HG03045 (cell line): Measurements from ENCODE around the gene TRPT1.

Experiments
- ATAC-seq: cut with Tn5 transposase; IDR thresholded peaks from one replicate; pipeline ENCODE4 v1.9.1; 2021; ENCODE audit warnings: mild to moderate bottlenecking, moderate library complexity; ENCODE audit not compliant: unreplicated experiment

The TRPT1 gene

GRCh38 chr11:64210301-64211020, 15.5 kb downstream of the TRPT1 start:
- ATAC-seq, result no peak

DNA sequence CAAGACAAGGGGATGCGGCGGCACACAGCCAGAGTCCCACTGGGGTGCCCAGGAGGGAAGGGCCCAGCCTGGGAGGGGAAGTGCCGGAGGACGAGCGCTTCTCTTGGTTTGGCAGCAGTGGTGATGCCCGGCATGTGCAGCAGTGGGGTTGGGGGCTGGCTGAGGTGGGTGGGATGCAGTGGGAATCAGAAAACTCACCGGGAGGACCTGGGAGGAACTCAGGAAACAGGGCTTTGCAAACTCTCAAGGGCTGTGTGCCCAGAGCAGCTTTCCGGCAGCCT, 16.5 kb downstream of the TRPT1 start:
- ATAC-seq, result no peak

GRCh38 chr11:64208796-64209562, 17.0 kb downstream of the TRPT1 start:
- ATAC-seq, result no peak

DNA sequence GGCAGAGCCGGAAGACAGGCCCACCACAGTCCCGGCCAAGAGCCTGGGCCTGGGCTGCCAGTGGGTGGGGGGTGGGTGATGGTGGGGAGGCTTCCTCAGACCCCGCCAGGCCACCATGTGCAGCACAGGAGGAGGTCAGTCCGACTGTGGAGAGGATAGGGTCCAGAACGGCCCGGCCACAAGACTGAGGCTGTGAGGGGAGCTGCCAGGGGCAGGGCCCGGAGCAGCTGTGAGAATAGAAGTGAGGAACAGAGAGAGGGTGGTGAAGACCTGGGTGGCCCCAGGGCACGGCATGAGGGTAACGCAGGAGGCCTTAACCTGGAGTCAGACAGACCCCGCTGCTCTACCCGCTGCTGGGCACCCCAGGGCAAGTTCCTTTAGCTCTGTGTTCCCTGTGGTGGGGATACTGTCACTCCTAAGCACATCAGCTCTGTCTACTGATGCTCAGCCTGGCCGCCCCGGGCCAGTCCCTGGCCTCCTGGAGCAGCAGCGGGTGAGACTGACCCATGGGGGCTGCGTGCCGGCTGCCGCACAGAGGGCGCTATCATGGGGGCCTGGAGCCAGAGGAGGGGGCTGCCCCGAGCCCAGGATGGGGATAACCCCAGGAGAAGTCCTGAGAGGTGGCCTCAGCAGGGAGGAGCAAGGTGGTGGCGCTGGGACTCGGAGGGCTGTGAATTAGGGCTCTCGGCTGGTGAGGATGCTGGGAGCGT, 17.7 kb downstream of the TRPT1 start:
- no peak for ATAC-seq

DNA sequence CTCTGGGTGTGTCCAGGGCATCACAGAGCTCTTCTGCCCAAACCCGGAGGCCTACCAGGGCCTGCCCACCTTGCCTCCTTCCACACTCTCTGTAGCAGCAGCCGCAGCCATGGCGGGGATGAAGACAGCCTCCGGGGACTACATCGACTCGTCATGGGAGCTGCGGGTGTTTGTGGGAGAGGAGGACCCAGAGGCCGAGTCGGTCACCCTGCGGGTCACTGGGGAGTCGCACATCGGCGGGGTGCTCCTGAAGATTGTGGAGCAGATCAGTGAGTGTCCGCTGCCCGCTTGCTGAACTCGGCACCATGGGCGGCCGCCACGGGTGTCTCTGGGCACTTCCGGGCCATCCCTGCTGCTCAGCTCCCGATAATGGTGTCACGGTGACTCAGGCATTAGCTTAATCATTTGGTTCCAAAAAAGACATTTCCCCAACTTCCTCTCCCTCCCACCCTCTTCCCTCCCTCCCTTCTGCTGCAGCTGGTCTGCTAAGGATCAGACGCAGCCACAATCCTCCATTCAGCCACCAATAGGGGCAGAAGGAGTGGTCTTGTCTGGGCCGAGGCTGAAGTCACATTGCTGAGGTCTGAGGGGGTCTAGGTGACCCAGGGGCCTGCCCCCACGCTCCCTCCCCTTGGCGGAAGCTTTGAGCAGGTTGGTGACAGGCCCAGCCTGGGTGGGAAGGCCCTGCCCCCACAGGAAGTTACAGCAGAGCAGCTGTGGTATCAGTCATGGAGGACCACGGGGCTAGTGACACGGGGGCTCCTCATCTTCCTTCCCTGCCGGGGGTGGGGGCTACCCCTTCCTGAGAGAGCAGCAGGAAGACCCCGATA, 18.5 kb downstream of the TRPT1 start:
- peak; percentile 42 for ATAC-seq

- no peak for ATAC-seq
Observed at GRCh38 chr11:64206457-64207255, 19.3 kb downstream of the TRPT1 start, which contains the start of gene FERMT3. Gene FERMT3 (plus strand): TSS chr11:64206721. CDS start chr11:64207365, 644 bp downstream.

DNA sequence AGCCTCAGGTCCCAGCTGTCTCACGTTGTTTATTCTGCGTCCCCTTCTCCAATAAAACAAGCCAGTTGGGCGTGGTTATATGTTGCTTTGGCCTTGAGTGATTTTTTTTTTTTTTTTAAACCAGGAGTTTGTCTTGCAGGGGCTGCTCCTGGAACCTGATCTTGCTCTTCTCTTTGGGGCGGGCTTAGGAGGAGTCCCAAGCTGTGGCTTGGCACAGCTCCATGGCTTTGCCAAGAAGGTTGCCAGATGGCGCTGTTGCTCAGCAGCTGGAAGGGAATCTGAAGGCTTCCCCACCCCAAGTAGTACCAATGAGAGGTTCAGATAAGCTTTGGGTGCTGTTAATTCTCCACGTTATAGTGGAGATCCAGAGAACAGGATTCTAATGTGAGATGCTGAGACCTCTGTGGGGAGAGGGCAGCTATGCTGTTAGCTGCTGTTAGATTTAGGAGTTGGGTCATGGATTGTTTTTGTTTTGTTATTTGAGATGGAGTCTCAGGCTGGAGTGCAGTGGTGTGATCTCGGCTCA, 21.5 kb downstream of the TRPT1 start:
- ATAC-seq, result no peak

- ATAC-seq, result no peak
Observed at GRCh38 chr11:64204080-64204440, 21.9 kb downstream of the TRPT1 start.

DNA sequence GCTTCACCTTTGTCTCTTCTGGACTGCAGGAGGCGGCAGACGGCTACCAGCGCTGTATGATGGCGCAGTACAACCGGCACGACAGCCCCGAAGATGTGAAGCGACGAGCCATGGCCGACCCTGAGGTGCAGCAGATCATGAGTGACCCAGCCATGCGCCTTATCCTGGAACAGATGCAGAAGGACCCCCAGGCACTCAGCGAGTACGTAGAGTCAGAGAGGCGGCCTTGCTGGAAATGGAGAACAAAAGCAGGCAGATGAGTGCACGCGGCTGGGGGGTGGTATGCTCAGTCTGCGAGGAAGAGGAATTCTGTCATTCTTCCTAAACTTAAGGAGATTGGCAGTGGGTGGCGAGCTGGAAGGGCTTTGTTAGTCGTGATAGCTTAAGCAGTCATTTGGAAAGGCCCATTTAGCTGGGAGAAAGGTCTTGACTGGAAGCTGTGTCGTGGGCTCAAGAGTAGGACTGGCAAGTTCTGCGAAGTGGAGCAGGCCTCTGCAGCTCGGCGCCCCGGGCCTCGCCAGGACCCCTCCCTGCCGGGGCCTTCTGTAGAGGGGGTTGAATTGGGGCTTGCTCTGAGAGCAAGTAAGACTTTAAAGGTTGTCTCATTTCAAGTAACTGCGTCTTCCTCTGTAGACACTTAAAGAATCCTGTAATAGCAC, 22.4 kb downstream of the TRPT1 start:
- ATAC-seq, result no peak

GRCh38 chr11:64202992-64203391, 23.0 kb downstream of the TRPT1 start:
- ATAC-seq, result no peak

DNA sequence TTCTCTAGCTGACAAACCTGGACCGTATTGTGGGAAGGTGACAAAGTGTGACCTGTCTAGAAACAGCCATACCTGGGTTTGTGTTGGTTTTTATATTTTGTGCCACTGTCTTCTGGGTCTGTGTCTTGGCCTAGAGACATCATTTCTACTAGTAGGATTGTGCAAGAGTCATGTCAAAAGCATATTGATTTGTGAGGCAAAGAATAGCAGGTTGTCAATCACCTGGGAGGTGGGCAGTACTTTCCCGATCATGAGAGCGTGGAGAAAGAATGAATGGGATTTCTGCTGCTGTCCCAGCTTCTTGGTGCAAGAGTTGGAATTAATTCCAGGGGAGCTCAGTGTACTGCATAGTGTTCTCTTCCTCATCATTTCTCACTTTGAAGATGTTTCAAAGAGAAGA, 24.4 kb downstream of the TRPT1 start:
- no peak for ATAC-seq

GRCh38 chr11:64198511-64198910, 27.5 kb downstream of the TRPT1 start:
- ATAC-seq, result no peak

- no peak for ATAC-seq
Observed at GRCh38 chr11:64196626-64197025, 29.4 kb downstream of the TRPT1 start.

DNA sequence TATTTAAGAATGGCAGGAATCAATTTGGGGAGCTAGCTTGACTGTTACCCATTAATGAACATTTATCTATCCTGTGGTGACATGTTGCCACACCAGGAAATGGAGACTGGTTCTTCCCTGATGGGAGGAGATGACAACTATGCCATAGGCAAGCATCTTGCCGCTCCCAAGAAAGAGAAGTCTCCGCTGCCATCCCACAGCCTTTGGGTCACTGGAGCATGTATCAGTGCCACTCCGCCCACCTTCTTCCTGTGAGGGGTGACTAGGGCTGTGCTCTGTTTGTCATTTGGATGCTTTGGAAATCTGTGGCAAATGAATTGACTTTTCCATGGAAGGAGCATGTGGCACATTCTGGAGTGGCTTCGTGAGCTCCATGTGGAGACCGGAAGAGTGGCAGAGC, 33.6 kb downstream of the TRPT1 start:
- no peak for ATAC-seq

- peak; percentile 2 for ATAC-seq
Observed at GRCh38 chr11:64186492-64187165, 39.4 kb downstream of the TRPT1 start.

DNA sequence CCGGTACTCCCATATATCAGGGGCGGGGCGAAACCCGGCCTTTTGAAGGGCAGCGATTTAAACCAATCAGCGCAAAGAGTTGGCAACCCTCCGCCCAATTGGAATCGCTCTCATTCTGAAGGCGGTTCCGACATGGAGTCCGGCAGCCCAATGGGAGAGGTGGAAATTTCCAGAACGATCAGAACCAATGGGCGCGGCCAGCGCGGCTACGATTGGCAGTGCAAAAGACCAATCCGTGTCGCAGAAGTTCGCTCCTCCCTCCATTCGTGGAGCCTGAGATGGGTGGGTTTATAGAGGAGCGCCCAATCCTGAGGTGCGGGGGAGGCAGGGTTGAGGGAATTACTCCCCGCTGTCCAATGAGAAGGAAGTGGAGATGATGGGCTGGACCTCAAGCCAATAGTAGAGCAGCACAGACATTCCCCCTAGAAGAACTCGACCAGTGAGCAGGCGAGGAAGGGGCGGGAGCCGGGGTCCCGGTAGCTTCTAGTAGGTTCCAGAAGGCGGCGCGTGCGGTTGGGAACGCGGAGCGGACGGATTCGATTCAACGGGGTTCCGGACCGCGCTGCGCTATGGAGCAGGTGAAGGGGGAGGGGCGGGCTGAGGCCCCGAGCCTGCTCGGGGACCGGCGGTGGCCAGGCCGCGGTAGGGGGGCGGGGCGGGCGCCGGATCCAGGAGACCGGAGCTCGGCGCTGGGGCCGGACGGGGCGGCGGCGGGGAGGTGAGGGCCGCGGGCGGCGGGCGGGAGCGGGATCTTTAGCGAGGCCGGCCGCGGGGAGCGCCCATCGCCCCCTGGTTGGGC, 40.1 kb downstream of the TRPT1 start, which contains the start of gene STIP1:
STIP1 (plus strand) TSS at position 479 of the 799 bp plus-strand sequence; CDS start at position 570, 91 bp downstream.
- ATAC-seq, result peak; percentile 84

DNA sequence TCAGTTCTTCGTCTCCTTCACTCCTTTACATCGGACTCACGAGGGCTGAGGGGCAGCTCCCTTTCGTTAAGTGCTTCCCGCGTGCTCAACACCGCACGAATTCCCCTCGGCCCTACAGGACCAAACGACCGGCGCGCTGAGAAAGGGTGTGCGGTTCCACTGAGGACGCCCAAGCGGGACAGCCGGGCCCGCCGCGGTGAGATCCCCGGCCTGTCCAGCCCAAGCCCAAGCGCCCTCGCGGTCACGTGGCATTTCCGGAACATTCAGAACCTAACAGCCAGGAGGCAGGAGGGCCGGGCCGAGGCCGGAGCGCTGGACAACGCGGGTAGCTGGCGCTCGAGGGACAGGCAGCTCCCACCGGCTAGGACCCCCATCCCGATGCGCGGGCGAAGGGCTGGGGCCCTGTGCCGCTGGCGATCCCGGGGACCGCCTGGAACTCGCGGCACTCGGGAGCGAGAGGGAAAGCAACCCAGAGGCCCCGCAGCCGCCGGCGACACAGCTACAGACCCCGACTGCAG, 40.8 kb downstream of the TRPT1 start:
- peak; percentile 21 for ATAC-seq

GRCh38 chr11:64183890-64184289, 42.1 kb downstream of the TRPT1 start:
- ATAC-seq, result no peak
